ENCODE data around the gene MYO10. TPM values are rescaled to one million over a fixed set of nuclear protein-coding genes. Genes with fewer than 3 reads are reported as not detected.

Gene MYO10
- total and polyA plus RNA-seq, 2 experiments from 2014 or later, result 119 to 276 TPM

DNA sequence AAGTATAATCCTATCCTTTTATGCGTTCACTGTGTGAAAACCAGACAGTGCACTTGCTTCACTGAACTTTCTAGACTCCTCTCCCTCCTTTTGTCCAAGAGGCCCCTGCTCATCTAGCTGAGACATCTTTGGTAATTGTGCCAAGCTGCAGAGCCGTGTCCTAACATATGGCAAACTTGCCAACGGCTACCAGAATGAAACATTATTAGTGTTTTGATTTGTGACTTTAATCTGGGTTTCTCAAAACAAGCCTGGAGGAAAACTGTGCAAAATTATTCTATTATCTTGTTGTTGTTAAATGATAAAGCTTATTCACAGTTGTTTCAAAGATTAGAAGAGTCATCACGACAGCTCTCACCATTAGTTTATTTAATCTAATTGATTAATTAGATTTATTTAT is 240.3 kb downstream of the MYO10 start:
- Mint-ChIP-seq H3K36me3 (ENCODE audit: low read depth) (peaks cover 95% of the 10 kb centered on the region), H3K4me3 (no peak overlapping the region), H3K27ac (no peak overlapping the region), H3K9me3 (no peaks in the 10 kb centered on the region), H3K27me3 (ENCODE audit: insufficient read depth, low read depth, poor library complexity) (peaks cover 11% of the 10 kb centered on the region), H3K4me1 (peaks cover under 1% of the 10 kb centered on the region; the same call in 2 of the 3 replicates)
- Histone ChIP-seq H3K36me3 (ENCODE audit: insufficient read depth) (peaks cover 57% of the 10 kb centered on the region), H3K27ac (ENCODE audit: low read depth) (no peak overlapping the region), H3K27me3 (ENCODE audit: insufficient read depth) (no peaks in the 10 kb centered on the region), H3K4me3 (no peak overlapping the region), H3K79me2 (replicated peaks; ENCODE audit: insufficient read depth) (peaks cover 99% of the 10 kb centered on the region), H3K4me2 (no peak overlapping the region), H3K4me1 (ENCODE audit: insufficient read depth) (no peaks in the 10 kb centered on the region; the same call in 1 of the 2 replicates), H2AFZ (no peak overlapping the region), H3F3A (replicated peaks; ENCODE audit: low read depth) (0 out of 2 replicates have a peak, but pooled peaks cover 14% of the 10 kb centered on the region), H4K20me1 (replicated peaks; ENCODE audit: insufficient read depth) (peaks cover 41% of the 10 kb centered on the region), H3K9me2 (ENCODE audit: insufficient read depth) (no peaks in the 10 kb centered on the region)
- TF ChIP-seq ZNF331 (CRISPR knock-in tag; IDR thresholded peaks at IDR 0.05; ENCODE audit: low read depth) (no peak), EZH2 (IDR thresholded peaks at IDR 0.05; ENCODE audit: low read depth, unreplicated experiment) (no peak), POLR2AphosphoS5 (IDR thresholded peaks at IDR 0.05; ENCODE audit: low read depth) (no peak), NANOG (IDR thresholded peaks at IDR 0.05; ENCODE audit: borderline replicate concordance) (no peak), ZNF114 (CRISPR knock-in tag; IDR thresholded peaks at IDR 0.05) (no peak), EZH2phosphoT487 (IDR thresholded peaks at IDR 0.05; ENCODE audit: unreplicated experiment) (no peak), STAT1 (IDR thresholded peaks at IDR 0.05; ENCODE audit: unreplicated experiment) (no peak)
- TF ChIP-seq, protein P1, sequence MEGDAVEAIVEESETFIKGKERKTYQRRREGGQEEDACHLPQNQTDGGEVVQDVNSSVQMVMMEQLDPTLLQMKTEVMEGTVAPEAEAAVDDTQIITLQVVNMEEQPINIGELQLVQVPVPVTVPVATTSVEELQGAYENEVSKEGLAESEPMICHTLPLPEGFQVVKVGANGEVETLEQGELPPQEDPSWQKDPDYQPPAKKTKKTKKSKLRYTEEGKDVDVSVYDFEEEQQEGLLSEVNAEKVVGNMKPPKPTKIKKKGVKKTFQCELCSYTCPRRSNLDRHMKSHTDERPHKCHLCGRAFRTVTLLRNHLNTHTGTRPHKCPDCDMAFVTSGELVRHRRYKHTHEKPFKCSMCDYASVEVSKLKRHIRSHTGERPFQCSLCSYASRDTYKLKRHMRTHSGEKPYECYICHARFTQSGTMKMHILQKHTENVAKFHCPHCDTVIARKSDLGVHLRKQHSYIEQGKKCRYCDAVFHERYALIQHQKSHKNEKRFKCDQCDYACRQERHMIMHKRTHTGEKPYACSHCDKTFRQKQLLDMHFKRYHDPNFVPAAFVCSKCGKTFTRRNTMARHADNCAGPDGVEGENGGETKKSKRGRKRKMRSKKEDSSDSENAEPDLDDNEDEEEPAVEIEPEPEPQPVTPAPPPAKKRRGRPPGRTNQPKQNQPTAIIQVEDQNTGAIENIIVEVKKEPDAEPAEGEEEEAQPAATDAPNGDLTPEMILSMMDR (conservative IDR thresholded peaks at IDR 0.05; ENCODE audit: low read depth in 2 of 2), result no peak
- TF ChIP-seq, protein P2, sequence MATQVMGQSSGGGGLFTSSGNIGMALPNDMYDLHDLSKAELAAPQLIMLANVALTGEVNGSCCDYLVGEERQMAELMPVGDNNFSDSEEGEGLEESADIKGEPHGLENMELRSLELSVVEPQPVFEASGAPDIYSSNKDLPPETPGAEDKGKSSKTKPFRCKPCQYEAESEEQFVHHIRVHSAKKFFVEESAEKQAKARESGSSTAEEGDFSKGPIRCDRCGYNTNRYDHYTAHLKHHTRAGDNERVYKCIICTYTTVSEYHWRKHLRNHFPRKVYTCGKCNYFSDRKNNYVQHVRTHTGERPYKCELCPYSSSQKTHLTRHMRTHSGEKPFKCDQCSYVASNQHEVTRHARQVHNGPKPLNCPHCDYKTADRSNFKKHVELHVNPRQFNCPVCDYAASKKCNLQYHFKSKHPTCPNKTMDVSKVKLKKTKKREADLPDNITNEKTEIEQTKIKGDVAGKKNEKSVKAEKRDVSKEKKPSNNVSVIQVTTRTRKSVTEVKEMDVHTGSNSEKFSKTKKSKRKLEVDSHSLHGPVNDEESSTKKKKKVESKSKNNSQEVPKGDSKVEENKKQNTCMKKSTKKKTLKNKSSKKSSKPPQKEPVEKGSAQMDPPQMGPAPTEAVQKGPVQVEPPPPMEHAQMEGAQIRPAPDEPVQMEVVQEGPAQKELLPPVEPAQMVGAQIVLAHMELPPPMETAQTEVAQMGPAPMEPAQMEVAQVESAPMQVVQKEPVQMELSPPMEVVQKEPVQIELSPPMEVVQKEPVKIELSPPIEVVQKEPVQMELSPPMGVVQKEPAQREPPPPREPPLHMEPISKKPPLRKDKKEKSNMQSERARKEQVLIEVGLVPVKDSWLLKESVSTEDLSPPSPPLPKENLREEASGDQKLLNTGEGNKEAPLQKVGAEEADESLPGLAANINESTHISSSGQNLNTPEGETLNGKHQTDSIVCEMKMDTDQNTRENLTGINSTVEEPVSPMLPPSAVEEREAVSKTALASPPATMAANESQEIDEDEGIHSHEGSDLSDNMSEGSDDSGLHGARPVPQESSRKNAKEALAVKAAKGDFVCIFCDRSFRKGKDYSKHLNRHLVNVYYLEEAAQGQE (IDR thresholded peaks at IDR 0.05; ENCODE audit: unreplicated experiment), result no peak
- TF ChIP-seq, protein P3, sequence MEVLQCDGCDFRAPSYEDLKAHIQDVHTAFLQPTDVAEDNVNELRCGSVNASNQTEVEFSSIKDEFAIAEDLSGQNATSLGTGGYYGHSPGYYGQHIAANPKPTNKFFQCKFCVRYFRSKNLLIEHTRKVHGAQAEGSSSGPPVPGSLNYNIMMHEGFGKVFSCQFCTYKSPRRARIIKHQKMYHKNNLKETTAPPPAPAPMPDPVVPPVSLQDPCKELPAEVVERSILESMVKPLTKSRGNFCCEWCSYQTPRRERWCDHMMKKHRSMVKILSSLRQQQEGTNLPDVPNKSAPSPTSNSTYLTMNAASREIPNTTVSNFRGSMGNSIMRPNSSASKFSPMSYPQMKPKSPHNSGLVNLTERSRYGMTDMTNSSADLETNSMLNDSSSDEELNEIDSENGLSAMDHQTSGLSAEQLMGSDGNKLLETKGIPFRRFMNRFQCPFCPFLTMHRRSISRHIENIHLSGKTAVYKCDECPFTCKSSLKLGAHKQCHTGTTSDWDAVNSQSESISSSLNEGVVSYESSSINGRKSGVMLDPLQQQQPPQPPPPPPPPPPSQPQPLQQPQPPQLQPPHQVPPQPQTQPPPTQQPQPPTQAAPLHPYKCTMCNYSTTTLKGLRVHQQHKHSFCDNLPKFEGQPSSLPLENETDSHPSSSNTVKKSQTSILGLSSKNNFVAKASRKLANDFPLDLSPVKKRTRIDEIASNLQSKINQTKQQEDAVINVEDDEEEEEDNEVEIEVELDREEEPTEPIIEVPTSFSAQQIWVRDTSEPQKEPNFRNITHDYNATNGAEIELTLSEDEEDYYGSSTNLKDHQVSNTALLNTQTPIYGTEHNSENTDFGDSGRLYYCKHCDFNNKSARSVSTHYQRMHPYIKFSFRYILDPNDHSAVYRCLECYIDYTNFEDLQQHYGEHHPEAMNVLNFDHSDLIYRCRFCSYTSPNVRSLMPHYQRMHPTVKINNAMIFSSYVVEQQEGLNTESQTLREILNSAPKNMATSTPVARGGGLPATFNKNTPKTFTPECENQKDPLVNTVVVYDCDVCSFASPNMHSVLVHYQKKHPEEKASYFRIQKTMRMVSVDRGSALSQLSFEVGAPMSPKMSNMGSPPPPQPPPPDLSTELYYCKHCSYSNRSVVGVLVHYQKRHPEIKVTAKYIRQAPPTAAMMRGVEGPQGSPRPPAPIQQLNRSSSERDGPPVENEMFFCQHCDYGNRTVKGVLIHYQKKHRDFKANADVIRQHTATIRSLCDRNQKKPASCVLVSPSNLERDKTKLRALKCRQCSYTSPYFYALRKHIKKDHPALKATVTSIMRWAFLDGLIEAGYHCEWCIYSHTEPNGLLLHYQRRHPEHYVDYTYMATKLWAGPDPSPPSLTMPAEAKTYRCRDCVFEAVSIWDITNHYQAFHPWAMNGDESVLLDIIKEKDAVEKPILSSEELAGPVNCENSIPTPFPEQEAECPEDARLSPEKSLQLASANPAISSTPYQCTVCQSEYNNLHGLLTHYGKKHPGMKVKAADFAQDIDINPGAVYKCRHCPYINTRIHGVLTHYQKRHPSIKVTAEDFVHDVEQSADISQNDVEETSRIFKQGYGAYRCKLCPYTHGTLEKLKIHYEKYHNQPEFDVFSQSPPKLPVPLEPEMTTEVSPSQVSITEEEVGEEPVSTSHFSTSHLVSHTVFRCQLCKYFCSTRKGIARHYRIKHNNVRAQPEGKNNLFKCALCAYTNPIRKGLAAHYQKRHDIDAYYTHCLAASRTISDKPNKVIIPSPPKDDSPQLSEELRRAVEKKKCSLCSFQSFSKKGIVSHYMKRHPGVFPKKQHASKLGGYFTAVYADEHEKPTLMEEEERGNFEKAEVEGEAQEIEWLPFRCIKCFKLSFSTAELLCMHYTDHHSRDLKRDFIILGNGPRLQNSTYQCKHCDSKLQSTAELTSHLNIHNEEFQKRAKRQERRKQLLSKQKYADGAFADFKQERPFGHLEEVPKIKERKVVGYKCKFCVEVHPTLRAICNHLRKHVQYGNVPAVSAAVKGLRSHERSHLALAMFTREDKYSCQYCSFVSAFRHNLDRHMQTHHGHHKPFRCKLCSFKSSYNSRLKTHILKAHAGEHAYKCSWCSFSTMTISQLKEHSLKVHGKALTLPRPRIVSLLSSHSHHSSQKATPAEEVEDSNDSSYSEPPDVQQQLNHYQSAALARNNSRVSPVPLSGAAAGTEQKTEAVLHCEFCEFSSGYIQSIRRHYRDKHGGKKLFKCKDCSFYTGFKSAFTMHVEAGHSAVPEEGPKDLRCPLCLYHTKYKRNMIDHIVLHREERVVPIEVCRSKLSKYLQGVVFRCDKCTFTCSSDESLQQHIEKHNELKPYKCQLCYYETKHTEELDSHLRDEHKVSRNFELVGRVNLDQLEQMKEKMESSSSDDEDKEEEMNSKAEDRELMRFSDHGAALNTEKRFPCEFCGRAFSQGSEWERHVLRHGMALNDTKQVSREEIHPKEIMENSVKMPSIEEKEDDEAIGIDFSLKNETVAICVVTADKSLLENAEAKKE (CRISPR knock-in tag; IDR thresholded peaks at IDR 0.05), result no peak
- TF ChIP-seq, protein P4, sequence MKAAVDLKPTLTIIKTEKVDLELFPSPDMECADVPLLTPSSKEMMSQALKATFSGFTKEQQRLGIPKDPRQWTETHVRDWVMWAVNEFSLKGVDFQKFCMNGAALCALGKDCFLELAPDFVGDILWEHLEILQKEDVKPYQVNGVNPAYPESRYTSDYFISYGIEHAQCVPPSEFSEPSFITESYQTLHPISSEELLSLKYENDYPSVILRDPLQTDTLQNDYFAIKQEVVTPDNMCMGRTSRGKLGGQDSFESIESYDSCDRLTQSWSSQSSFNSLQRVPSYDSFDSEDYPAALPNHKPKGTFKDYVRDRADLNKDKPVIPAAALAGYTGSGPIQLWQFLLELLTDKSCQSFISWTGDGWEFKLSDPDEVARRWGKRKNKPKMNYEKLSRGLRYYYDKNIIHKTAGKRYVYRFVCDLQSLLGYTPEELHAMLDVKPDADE (IDR thresholded peaks at IDR 0.05), result no peak
- ATAC-seq (no peak), DNase-seq (ENCODE audit: low spot score) (no peak)

Measured in GM23338 (cell line).